Colonic mucosa (tissue), 4 donors: Measurements from ENCODE around the gene WASF2. TPM values are rescaled to one million over a fixed set of nuclear protein-coding genes. Genes with fewer than 3 reads are reported as not detected.

ENCODE experiments used
- DNase-seq: peaks from one replicate; pipeline ENCODE4 v3.0.0-alpha.2; 2020
- H3K27ac ChIP-seq: fragments of 200-600 bp; one replicate; pipeline ENCODE4 v1.8.0; 2021
- H3K27me3 ChIP-seq: fragments of 200-600 bp; one replicate; pipeline ENCODE4 v1.8.0; 2021
- H3K36me3 ChIP-seq: fragments of 200-600 bp; one replicate; pipeline ENCODE4 v1.8.0; 2021
- H3K4me1 ChIP-seq: fragments of 200-600 bp; one replicate; pipeline ENCODE4 v1.8.0; 2021; ENCODE audit warnings: mild to moderate bottlenecking
- H3K4me3 ChIP-seq: fragments of 200-600 bp; one replicate; pipeline ENCODE4 v1.8.0; 2021
- H3K9ac ChIP-seq, 2 donors: one replicate each; pipeline ENCODE4 v1.7.0; 2013; ENCODE audit warnings: control low read depth in 2 of 2, low read depth in 2 of 2, low read length in 2 of 2
- H3K9me3 ChIP-seq: fragments of 200-600 bp; one replicate; pipeline ENCODE4 v1.8.0; 2021
- CTCF ChIP-seq: fragments of 200-600 bp; IDR thresholded peaks from one replicate; pipeline ENCODE4 v1.8.0; 2022; ENCODE audit warnings: antibody characterized with exemption, mild to moderate bottlenecking
- intact Hi-C: fragments of 100-400 bp; cut with DNase I; formaldehyde crosslinking; loops from one replicate; pipeline ENCODE4 v1.14.1; 2022
- total RNA-seq, 2 donors: library from RNA; stranded (reverse); fragmentation: NEBNext Ultra II Directional in 1 of 2; extraction: Animal tissue kit (Norgen Biotek cat#: 25700) in 1 of 2; gene quantifications; one replicate each; pipeline ENCODE4 v1.2.1, GENCODE V29; 2021
- donor health status: healthy.
- donor health status: DM: no; HTN: no; CAD: no.
- donor health status: DM: no; HTN: no; CAD: no.

The WASF2 gene
- total RNA-seq, 2 donors from 2014 or later, result 120 to 168 TPM

- Histone ChIP-seq H3K9ac (no peak overlapping the region), H3K9me3 (no peaks in the 10 kb centered on the region), H3K27ac (no peak overlapping the region), H3K36me3 (no peaks in the 10 kb centered on the region), H3K4me1 (peaks cover 13% of the 10 kb centered on the region), H3K4me3 (no peak overlapping the region), H3K27me3 (no peaks in the 10 kb centered on the region)
- intact Hi-C loops, result no loop called here
- TF ChIP-seq CTCF, result no peak
- DNase-seq, result no peak
Observed at GRCh38 chr1:27358928-27359313, 131.0 kb downstream of the WASF2 start.

GRCh38 chr1:27358038-27358927 lies 131.7 kb downstream of the WASF2 start:
- Histone ChIP-seq H3K4me3 (no peak overlapping the region), H3K27me3 (no peaks in the 10 kb centered on the region), H3K4me1 (peaks cover 13% of the 10 kb centered on the region), H3K9me3 (no peaks in the 10 kb centered on the region), H3K9ac (peak overlapping the region in 1 of 2 donors; percentile 68), H3K27ac (no peak overlapping the region), H3K36me3 (no peaks in the 10 kb centered on the region)
- DNase-seq, result no peak
- no peak for TF ChIP-seq CTCF
- intact Hi-C loops, result no loop called here

GRCh38 chr1:27357281-27358037 lies 132.5 kb downstream of the WASF2 start:
- H3K4me3 ChIP-seq, result peak overlapping the region; percentile 14
- DNase-seq, result peak; percentile 74
- peaks cover 13% of the 10 kb centered on the region for H3K4me1 ChIP-seq
- intact Hi-C loops, result no loop called here
- H3K9me3 ChIP-seq, result no peaks in the 10 kb centered on the region
- TF ChIP-seq CTCF, result peak; percentile 98
- H3K27ac ChIP-seq, result peak overlapping the region; percentile 26
- H3K36me3 ChIP-seq, result no peaks in the 10 kb centered on the region
- H3K27me3 ChIP-seq, result no peaks in the 10 kb centered on the region
- peak overlapping the region; percentile 48 to 68 for H3K9ac ChIP-seq

GRCh38 chr1:27356619-27357280 lies 133.2 kb downstream of the WASF2 start:
- intact Hi-C loops, result no loop called here
- Histone ChIP-seq H3K4me1 (peaks cover 13% of the 10 kb centered on the region), H3K9ac (peak overlapping the region; percentile 48 to 68), H3K9me3 (no peaks in the 10 kb centered on the region), H3K36me3 (no peaks in the 10 kb centered on the region), H3K27ac (peak overlapping the region; percentile 26), H3K4me3 (peak overlapping the region; percentile 14), H3K27me3 (no peaks in the 10 kb centered on the region)
- TF ChIP-seq CTCF, result no peak
- peak; percentile 90 for DNase-seq

GRCh38 chr1:27356277-27356618 lies 133.7 kb downstream of the WASF2 start:
- intact Hi-C loops, result no loop called here
- Histone ChIP-seq H3K27me3 (no peaks in the 10 kb centered on the region), H3K4me1 (peaks cover 14% of the 10 kb centered on the region), H3K27ac (no peak overlapping the region), H3K9ac (no peak overlapping the region), H3K4me3 (no peak overlapping the region), H3K36me3 (no peaks in the 10 kb centered on the region), H3K9me3 (no peaks in the 10 kb centered on the region)
- no peak for TF ChIP-seq CTCF
- no peak for DNase-seq
